Kasumi-1 (cell line): Measurements from ENCODE around the gene CCDC89.
"Not testable (repeated sequence)": the region's sequence is repeated elsewhere in the genome, so short reads cannot be mapped to it uniquely, and the experiment has no call there.

Experiments
- DNase-seq, 2 experiments: peaks; one replicate each; lab custom pipeline; 2025; lab: John Stamatoyannopoulos, UW

Gene CCDC89

GRCh38 chr11:85694385-85694980 lies 8.5 kb upstream of the CCDC89 start:
- peak; percentile 33 to 59 for DNase-seq

DNA sequence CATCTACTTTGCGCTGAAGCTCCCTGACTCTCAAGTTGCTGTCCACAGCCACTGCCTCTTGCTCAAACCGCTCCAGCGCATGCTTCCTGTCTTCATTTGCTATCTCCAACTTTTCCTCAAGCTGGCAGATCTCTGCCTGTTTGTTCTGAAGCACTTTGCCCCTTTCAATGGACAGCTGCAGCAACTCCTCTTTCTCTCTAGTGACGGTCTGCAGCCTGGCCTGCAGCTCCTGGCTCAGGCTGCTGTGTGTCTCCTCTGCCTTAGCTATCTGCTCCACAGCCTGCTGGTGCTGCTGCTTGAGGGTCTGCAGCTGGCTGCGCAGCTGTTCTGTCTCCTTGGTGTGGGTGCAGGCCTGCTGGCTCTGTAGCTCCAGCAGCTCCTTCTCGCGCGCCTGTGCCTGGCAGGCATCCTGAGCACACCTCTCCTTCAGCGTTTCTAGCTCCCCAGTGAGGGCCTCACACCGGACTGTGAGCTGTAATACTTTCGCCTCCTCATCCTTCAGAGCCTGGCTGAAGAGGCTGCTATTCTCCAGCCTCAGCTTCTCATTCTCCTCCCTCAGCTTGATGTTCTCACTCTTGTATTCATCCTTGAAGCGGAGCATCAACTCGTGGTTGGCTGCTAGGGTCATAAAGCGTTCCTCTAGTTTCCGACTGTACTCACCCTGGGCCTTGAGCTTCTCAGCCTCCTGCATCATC lies 723 bp downstream of the CCDC89 start:
- DNase-seq = no peak

- no peak for DNase-seq
These were observed 3.4 kb downstream of the CCDC89 start for GRCh38 chr11:85682330-85683305.

GRCh38 chr11:85680897-85681296 lies 5.1 kb downstream of the CCDC89 start:
- no peak for DNase-seq

- DNase-seq = no peak
These were observed 6.4 kb downstream of the CCDC89 start for GRCh38 chr11:85679576-85679975.

- DNase-seq = no peak
These were observed 12.6 kb downstream of the CCDC89 start for GRCh38 chr11:85673393-85673792.

- no peak for DNase-seq
These were observed 13.7 kb downstream of the CCDC89 start for GRCh38 chr11:85672105-85672902.

GRCh38 chr11:85670949-85671663 lies 14.9 kb downstream of the CCDC89 start:
- DNase-seq = not testable (repeated sequence)

DNA sequence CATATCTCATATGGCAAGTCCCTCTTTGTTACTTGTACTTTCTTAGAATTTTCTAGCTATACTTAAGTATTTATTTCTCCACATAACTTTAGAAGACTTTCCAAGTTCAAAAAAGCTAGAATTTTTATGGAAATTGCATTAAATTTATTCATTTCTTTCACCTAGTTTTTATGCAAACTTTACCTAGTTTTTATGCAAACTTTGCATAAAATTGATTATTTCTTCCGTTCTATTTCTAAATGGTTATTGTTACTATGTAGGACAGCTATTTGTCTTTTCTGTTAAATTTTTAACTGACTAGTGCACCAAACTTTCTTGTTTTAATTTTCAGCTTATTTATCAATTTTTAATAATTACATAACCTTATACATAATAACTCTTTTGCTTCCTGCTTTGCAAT lies 17.8 kb downstream of the CCDC89 start:
- no peak for DNase-seq

DNA sequence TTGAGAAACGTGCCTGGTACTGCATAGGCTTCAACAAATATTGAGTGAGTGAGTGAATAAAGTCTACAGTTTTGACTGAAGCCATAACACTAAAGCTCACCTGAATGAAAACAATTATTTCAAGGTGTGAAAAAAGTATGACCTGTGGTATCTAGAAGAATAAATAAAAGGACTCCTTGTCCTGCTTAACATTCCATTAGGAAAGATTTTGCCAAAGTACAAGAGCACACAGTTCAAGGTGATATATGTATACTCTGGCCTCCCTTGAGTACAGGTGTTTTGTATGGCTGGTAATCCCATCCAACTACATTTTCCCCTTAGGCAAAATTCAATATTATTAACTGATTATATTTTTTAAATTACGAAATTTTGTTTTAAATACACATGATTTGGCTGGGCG lies 19.3 kb downstream of the CCDC89 start:
- DNase-seq = no peak

DNA sequence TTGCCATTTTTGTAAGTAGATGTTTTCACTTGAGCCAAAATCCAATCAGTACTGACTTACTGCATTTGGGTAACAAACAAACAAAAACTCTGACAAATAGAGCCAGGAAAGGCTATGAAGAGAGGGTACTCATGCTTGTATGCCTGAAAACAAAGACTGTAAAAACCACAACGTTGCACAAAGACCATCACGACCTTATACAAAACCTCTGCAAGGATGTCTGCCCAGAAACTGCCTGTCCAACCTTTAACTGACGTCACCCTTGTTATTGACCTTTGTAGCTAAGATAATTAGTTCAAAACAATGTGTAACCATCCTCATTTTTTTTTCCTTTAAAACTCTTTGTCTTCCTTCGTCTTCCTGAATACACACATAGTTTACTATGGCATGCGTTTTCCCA lies 20.3 kb downstream of the CCDC89 start:
- no peak for DNase-seq

DNA sequence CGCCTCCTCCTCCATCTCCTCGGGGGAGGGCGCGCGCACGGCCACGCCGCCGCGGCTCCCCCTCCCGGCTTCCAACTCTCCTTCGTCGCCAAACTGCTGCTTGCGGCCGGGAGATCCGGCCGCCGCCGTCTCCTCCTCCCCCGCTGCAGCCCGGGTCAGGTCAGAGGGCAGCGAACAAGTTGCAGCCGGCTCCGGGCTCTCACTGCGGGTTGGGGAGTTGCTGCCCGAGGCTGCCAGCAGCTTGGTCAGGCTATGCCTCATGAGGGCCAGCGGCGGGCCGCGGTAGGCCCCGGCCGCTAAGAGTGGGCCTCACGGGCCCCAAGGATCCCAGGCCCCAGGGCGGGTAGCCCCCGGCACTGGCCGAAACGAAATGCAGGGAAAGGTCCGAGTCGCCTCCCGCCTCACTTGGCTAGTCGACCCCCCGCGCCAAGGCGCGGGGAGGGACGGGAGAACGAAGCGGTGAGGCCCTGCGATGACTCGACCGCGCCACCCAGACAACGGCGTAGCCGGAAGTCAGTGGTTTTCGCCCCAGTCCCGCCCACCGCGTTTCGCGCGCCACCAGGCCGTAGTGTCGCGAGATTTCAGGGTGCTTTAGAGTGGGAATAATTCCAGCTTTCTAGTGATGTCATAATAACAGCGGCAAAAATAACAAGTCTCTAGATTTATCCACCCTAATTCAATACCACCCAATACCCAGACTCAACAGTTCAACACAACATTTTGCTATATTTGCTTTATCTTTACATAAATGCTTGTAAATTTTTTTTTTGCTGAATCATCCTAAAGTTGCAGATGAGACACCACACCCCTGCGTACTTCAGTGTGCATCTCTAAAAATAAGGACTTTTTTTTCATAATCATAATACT lies 21.1 kb downstream of the CCDC89 start, which contains the start of gene CREBZF:
Gene CREBZF, minus strand, starts transcription at position 515 of the 867 bp plus-strand sequence. Its CDS starts 254 bp downstream, at position 261.
- DNase-seq = peak; percentile 93 to 94

DNA sequence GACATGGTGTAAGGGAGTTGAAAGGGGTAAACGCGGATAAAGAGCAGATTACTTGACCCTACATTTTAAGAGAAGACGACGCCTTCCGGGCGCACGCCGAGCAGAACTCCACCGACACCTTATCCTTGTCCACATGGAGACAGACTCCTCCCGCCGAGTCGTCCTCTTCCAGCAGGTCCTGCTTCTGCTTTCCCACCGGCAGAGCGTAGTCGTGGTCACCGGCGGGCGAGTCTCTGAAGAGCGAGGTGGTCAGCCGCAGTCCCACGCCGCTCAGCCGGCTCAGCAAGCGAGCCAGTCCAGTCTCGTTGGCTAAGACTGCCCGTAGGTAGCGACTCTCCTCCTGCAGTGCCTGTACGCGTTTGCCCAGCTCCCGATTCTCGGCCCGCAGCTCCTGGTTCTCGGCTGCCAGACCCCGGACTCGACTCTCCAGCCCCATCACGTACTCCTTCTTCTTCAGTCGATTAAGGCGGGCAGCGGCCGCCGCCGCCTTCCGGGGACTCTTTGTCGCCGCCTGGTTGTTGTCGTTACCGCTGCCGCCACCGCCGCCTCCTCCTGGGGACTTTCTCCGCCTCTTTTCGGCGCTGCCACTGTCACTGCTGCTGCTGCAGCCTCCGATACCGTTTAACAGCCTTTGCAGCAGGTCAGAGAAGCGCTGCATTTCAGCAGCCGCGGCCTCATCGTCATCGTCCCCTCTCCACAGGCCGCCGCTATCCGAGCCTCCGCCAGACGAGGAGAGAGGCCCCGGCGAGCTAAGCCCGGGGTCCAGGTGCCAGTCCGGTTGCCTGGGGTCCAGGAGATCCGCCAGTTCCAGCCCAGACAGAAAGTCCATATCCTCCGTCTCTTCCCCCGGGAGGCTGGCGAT lies 22.0 kb downstream of the CCDC89 start:
- DNase-seq = peak; percentile 79 to 81

- DNase-seq = peak in 1 of 2 experiments; percentile 28
These were observed 22.8 kb downstream of the CCDC89 start for GRCh38 chr11:85663080-85663752.

- DNase-seq = no peak
These were observed 23.9 kb downstream of the CCDC89 start for GRCh38 chr11:85661972-85662664.

GRCh38 chr11:85658180-85658579 lies 27.8 kb downstream of the CCDC89 start:
- DNase-seq = no peak

GRCh38 chr11:85656777-85657176 lies 29.2 kb downstream of the CCDC89 start:
- no peak for DNase-seq

GRCh38 chr11:85654343-85654742 lies 31.7 kb downstream of the CCDC89 start:
- not testable (repeated sequence) for DNase-seq
